Activated CD8-positive, alpha-beta memory T cell treated with anti-CD3 and anti-CD28 coated beads, Interleukin-2, amount 50 U/mL, for 48 hours (primary cell): ENCODE data around the gene TBCB.
A peak's percentile ranks its signal among the peaks of the same experiment; 100 is the strongest.
"Not testable (repeated sequence)": the region's sequence is repeated elsewhere in the genome, so short reads cannot be mapped to it uniquely, and the experiment has no call there.

Experiments
- DNase-seq: peaks from one replicate; pipeline ENCODE4 v3.0.0-alpha.2; 2020

Gene TBCB

GRCh38 chr19:36103040-36103626 is 12.1 kb upstream of the TBCB start:
- DNase-seq, result no peak

GRCh38 chr19:36103842-36104552 is 11.3 kb upstream of the TBCB start:
- DNase-seq, result no peak

GRCh38 chr19:36106441-36106840 is 8.8 kb upstream of the TBCB start:
- DNase-seq, result no peak

- no peak for DNase-seq
Measured at GRCh38 chr19:36106991-36107390, 8.3 kb upstream of the TBCB start.

- no peak for DNase-seq
Measured at GRCh38 chr19:36108684-36109083, 6.6 kb upstream of the TBCB start.

- no peak for DNase-seq
Measured at GRCh38 chr19:36110487-36111199, 4.6 kb upstream of the TBCB start, which contains the start of gene OVOL3. TSS of gene OVOL3 (plus strand) at chr19:36111143. CDS start at chr19:36111203, 60 bp downstream.

- DNase-seq, result no peak
Measured at GRCh38 chr19:36111200-36111539, 4.1 kb upstream of the TBCB start.

- DNase-seq, result no peak
Measured at GRCh38 chr19:36112678-36113077, 2.6 kb upstream of the TBCB start.

- DNase-seq, result no peak
Measured at GRCh38 chr19:36113425-36113824, 1.8 kb upstream of the TBCB start.

- peak; percentile 66 for DNase-seq
Measured at GRCh38 chr19:36113894-36114720, 1.2 kb upstream of the TBCB start.

GRCh38 chr19:36114721-36115452 is 381 bp upstream of the TBCB start, which contains the start of gene POLR2I:
TSS of gene POLR2I (minus strand) at chr19:36114875. CDS start at chr19:36114856, 19 bp downstream.
- DNase-seq, result peak; percentile 99

GRCh38 chr19:36116344-36116637 is 1.0 kb downstream of the TBCB start:
- DNase-seq, result no peak

GRCh38 chr19:36120092-36120983 is 5.1 kb downstream of the TBCB start:
- no peak for DNase-seq

- no peak for DNase-seq
Measured at GRCh38 chr19:36120984-36121358, 5.7 kb downstream of the TBCB start.

GRCh38 chr19:36121486-36122124 is 6.3 kb downstream of the TBCB start:
- no peak for DNase-seq

GRCh38 chr19:36125557-36125956 is 10.3 kb downstream of the TBCB start:
- no peak for DNase-seq

- DNase-seq, result no peak
Measured at GRCh38 chr19:36128392-36128736, 13.1 kb downstream of the TBCB start.

- not testable (repeated sequence) for DNase-seq
Measured at GRCh38 chr19:36131221-36131620, 16.0 kb downstream of the TBCB start.

- DNase-seq, result not testable (repeated sequence)
Measured at GRCh38 chr19:36134867-36135266, 19.6 kb downstream of the TBCB start.

- DNase-seq, result no peak
Measured at GRCh38 chr19:36136964-36137686, 21.9 kb downstream of the TBCB start.

- no peak for DNase-seq
Measured at GRCh38 chr19:36139120-36139472, 23.8 kb downstream of the TBCB start.
